Measurements from ENCODE around the gene HECTD3. TPM values are rescaled to one million over a fixed set of nuclear protein-coding genes. Genes with fewer than 3 reads are reported as not detected.
"Not testable (repeated sequence)": the region's sequence is repeated elsewhere in the genome, so short reads cannot be mapped to it uniquely, and the experiment has no call there.

Gene HECTD3
- total RNA-seq, 1 experiment from 2014 or later = 25.5 TPM

DNA sequence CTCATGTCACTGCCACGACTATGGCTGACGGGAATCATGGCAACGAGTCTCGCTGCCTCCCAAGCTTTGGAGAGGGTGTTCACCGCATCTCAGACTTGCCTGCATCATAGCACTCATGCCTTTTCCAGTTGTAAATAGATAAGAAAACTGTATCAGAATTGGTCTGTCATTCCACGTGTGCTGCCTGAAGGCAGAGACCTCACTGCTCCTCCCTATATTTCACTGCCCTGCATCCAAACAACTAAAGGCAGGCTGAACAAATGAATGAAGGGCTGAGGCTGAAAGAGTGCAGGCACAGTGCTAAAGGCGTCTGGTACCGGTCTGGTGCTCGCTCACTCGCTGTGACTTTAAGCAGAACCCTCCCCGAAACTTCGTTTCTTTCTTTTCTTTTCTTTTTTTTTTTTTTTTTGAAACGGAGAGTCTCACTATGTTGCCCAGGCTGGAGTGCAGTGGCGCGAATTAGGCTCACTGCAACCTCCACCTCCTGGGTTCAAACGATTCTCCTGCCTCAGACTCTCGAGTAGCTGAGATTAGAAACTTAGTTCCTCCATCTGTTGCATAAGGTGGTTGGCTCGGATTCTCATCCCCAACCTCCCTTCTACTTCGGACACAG is 25.3 kb downstream of the HECTD3 start (continued):
- TF ChIP-seq SIN3A (IDR thresholded peaks at IDR 0.05; ENCODE audit: low read depth) (no peak), EZH2 (IDR thresholded peaks at IDR 0.05) (no peak), EGR1 (IDR thresholded peaks at IDR 0.05; ENCODE audit: low read depth) (no peak), EZH2phosphoT487 (IDR thresholded peaks at IDR 0.05; ENCODE audit: borderline replicate concordance) (no peak), FOSL1 (IDR thresholded peaks at IDR 0.05; ENCODE audit: low read depth) (no peak), JUND (IDR thresholded peaks at IDR 0.05) (no peak), ZNF274 (IDR thresholded peaks at IDR 0.05; ENCODE audit: low read depth, low read length) (no peak), RAD21 (IDR thresholded peaks at IDR 0.05; ENCODE audit: low read depth) (no peak)

DNA sequence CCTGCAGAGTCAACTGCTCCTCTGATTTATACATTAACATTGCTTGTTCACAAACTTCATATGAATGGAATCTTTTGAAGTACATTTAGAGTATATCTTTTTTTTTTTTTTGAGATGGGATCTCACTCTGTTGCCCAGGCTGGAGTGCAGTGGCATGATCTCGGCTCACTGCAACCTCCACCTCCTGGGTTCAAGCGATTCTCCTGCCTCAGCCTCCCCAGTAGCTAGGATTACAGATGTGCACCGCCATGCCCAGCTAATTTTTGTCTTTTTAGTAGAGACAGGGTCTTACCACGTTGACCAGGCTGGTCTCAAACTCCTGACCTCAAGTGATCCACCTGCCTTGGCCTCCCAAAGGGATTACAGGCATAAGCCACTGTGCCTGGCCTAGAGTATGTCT is 33.8 kb downstream of the HECTD3 start:
- RAD21 ChIA-PET (ENCODE audit: low non-redundant PET in 1 of 2, low total read pairs in 2 of 2, uncharacterized antibody in 2 of 2, unreplicated experiment in 2 of 2); H4K20me1 ChIP-seq (ENCODE audit: insufficient read depth); BruUV-seq (replicated peaks); H3K9me2 ChIP-seq (ENCODE audit: insufficient read depth); POLR2A ChIA-PET; H3K27me3 ChIP-seq (ENCODE audit: insufficient read depth, low read length); H3K79me2 ChIP-seq (ENCODE audit: insufficient read depth, low read length); H3K4me3 ChIP-seq (replicated peaks in 1 of 2; ENCODE audit: low read depth in 1 of 2, low read length in 2 of 2); H2AFZ ChIP-seq (ENCODE audit: low read depth, low read length, poor library complexity, severe bottlenecking); H3K27ac ChIP-seq (ENCODE audit: low read depth, low read length); H3K4me2 ChIP-seq (ENCODE audit: low read length); H3K9ac ChIP-seq (ENCODE audit: low read length); DNase-seq (ENCODE audit: low read depth, low spot score); ATAC-seq; H3K4me1 ChIP-seq (ENCODE audit: control insufficient read depth in 1 of 2, insufficient read depth in 2 of 2, low read length in 2 of 2); H3K9me3 ChIP-seq (ENCODE audit: control insufficient read depth in 1 of 2, insufficient read depth in 1 of 2, low read depth in 1 of 2, low read length in 2 of 2); CTCF ChIA-PET; intact Hi-C loops (cut with micrococcal nuclease): not testable (repeated sequence)
- H3K36me3 ChIP-seq (ENCODE audit: control insufficient read depth in 1 of 2, insufficient read depth in 2 of 2, low read length in 2 of 2) = peaks cover 11 to 19% of the 10 kb centered on the region in 2 experiments; a peak in 3 of 4 replicates

DNA sequence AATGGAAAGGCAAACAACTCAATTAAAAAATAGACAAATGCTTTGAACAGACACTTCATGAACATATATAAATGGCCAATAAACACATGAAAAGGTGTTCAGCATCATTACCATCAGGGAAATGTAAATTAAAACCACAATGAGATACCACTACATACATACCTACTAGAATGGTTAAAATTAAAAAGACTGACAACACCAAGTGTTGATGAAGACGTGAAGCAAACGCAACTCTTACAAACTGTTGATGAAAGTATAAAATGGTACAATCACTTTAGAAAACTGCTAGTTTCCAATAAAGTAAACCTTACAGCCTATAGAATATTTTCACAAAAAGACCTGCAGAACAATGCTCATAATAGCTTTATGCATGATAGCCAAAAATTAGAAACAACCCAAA is 34.9 kb downstream of the HECTD3 start:
- intact Hi-C loops (cut with micrococcal nuclease) = no loop called here
- Histone ChIP-seq H3K4me3 (replicated peaks in 1 of 2; ENCODE audit: low read depth in 1 of 2, low read length in 2 of 2) (no peak overlapping the region), H3K36me3 (ENCODE audit: control insufficient read depth in 1 of 2, insufficient read depth in 2 of 2, low read length in 2 of 2) (peaks cover 11 to 19% of the 10 kb centered on the region in 2 experiments; a peak in 3 of 4 replicates), H4K20me1 (ENCODE audit: insufficient read depth) (no peaks in the 10 kb centered on the region), H3K9ac (ENCODE audit: low read length) (no peak overlapping the region), H2AFZ (ENCODE audit: low read depth, low read length, poor library complexity, severe bottlenecking) (no peak overlapping the region), H3K27me3 (ENCODE audit: insufficient read depth, low read length) (no peaks in the 10 kb centered on the region), H3K9me3 (ENCODE audit: control insufficient read depth in 1 of 2, insufficient read depth in 1 of 2, low read depth in 1 of 2, low read length in 2 of 2) (no peaks in the 10 kb centered on the region), H3K79me2 (ENCODE audit: insufficient read depth, low read length) (no peaks in the 10 kb centered on the region), H3K9me2 (ENCODE audit: insufficient read depth) (no peaks in the 10 kb centered on the region), H3K4me1 (ENCODE audit: control insufficient read depth in 1 of 2, insufficient read depth in 2 of 2, low read length in 2 of 2) (no peaks in the 10 kb centered on the region), H3K27ac (ENCODE audit: low read depth, low read length) (no peak overlapping the region), H3K4me2 (ENCODE audit: low read length) (no peak overlapping the region)
- CTCF ChIA-PET = no interaction called here
- no TSS peak for BruUV-seq (replicated peaks)
- RAD21 ChIA-PET (ENCODE audit: low non-redundant PET in 1 of 2, low total read pairs in 2 of 2, uncharacterized antibody in 2 of 2, unreplicated experiment in 2 of 2) = no interaction called here
- no peak for DNase-seq (ENCODE audit: low read depth, low spot score)
- no peak for ATAC-seq
- POLR2A ChIA-PET = no interaction called here
- TF ChIP-seq, protein P1, sequence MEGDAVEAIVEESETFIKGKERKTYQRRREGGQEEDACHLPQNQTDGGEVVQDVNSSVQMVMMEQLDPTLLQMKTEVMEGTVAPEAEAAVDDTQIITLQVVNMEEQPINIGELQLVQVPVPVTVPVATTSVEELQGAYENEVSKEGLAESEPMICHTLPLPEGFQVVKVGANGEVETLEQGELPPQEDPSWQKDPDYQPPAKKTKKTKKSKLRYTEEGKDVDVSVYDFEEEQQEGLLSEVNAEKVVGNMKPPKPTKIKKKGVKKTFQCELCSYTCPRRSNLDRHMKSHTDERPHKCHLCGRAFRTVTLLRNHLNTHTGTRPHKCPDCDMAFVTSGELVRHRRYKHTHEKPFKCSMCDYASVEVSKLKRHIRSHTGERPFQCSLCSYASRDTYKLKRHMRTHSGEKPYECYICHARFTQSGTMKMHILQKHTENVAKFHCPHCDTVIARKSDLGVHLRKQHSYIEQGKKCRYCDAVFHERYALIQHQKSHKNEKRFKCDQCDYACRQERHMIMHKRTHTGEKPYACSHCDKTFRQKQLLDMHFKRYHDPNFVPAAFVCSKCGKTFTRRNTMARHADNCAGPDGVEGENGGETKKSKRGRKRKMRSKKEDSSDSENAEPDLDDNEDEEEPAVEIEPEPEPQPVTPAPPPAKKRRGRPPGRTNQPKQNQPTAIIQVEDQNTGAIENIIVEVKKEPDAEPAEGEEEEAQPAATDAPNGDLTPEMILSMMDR (IDR thresholded peaks at IDR 0.05 in 2 of 3, conservative IDR thresholded peaks at IDR 0.05 in 1 of 3; ENCODE audit: borderline replicate concordance in 1 of 3, insufficient read depth in 1 of 3, low read depth in 2 of 3, low read length in 2 of 3) = no peak
- TF ChIP-seq, protein P2, sequence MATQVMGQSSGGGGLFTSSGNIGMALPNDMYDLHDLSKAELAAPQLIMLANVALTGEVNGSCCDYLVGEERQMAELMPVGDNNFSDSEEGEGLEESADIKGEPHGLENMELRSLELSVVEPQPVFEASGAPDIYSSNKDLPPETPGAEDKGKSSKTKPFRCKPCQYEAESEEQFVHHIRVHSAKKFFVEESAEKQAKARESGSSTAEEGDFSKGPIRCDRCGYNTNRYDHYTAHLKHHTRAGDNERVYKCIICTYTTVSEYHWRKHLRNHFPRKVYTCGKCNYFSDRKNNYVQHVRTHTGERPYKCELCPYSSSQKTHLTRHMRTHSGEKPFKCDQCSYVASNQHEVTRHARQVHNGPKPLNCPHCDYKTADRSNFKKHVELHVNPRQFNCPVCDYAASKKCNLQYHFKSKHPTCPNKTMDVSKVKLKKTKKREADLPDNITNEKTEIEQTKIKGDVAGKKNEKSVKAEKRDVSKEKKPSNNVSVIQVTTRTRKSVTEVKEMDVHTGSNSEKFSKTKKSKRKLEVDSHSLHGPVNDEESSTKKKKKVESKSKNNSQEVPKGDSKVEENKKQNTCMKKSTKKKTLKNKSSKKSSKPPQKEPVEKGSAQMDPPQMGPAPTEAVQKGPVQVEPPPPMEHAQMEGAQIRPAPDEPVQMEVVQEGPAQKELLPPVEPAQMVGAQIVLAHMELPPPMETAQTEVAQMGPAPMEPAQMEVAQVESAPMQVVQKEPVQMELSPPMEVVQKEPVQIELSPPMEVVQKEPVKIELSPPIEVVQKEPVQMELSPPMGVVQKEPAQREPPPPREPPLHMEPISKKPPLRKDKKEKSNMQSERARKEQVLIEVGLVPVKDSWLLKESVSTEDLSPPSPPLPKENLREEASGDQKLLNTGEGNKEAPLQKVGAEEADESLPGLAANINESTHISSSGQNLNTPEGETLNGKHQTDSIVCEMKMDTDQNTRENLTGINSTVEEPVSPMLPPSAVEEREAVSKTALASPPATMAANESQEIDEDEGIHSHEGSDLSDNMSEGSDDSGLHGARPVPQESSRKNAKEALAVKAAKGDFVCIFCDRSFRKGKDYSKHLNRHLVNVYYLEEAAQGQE (IDR thresholded peaks at IDR 0.05; ENCODE audit: low read depth) = no peak
- TF ChIP-seq, protein P3, sequence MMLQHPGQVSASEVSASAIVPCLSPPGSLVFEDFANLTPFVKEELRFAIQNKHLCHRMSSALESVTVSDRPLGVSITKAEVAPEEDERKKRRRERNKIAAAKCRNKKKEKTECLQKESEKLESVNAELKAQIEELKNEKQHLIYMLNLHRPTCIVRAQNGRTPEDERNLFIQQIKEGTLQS (IDR thresholded peaks at IDR 0.05) = no peak
- TF ChIP-seq TCF7L2 (IDR thresholded peaks at IDR 0.05; ENCODE audit: borderline replicate concordance, extremely low read depth, insufficient read depth, insufficient read length) = no peak

Data from HCT116 (cell line).